Osteocyte (in vitro differentiated cells): ENCODE data around the gene CASTOR1. TPM values are rescaled to one million over a fixed set of nuclear protein-coding genes. Genes with fewer than 3 reads are reported as not detected.

Source experiments
- DNase-seq: peaks from one replicate; pipeline ENCODE4 v3.0.0; 2021; ENCODE audit warnings: mixed read lengths; ENCODE audit not compliant: unreplicated experiment; ENCODE audit errors: extremely low spot score
- H3K27ac Mint-ChIP-seq: one replicate; pipeline ENCODE4 v1.8.0; 2021; ENCODE audit warnings: mild to moderate bottlenecking, mixed read lengths; ENCODE audit not compliant: unreplicated experiment
- H3K27me3 Mint-ChIP-seq: one replicate; pipeline ENCODE4 v1.8.0; 2021; ENCODE audit warnings: mixed read lengths; ENCODE audit not compliant: unreplicated experiment
- H3K36me3 Mint-ChIP-seq: one replicate; pipeline ENCODE4 v1.8.0; 2021; ENCODE audit warnings: mixed read lengths; ENCODE audit not compliant: unreplicated experiment
- H3K4me1 Mint-ChIP-seq: one replicate; pipeline ENCODE4 v1.8.0; 2021; ENCODE audit warnings: mixed read lengths; ENCODE audit not compliant: unreplicated experiment
- H3K4me3 Mint-ChIP-seq: one replicate; pipeline ENCODE4 v1.8.0; 2021; ENCODE audit warnings: mild to moderate bottlenecking, moderate library complexity, mixed read lengths; ENCODE audit not compliant: unreplicated experiment
- H3K9me3 Mint-ChIP-seq: one replicate; pipeline ENCODE4 v1.8.0; 2021; ENCODE audit warnings: mixed read lengths; ENCODE audit not compliant: unreplicated experiment
- CTCF ChIP-seq: fragments of 200-600 bp; sonication (generic); IDR thresholded peaks from 2 replicates; pipeline ENCODE4 v1.5.0; 2021; ENCODE audit warnings: antibody characterized with exemption, mild to moderate bottlenecking, moderate library complexity
- total RNA-seq: library from RNA; stranded (reverse); gene quantifications from 2 replicates; pipeline ENCODE4 v1.2.1, GENCODE V29; 2021

CASTOR1 gene
- total RNA-seq, 1 donor from 2014 or later: 12.2 TPM

- no peaks in the 10 kb centered on the region for H3K27me3 Mint-ChIP-seq
- peaks cover 15% of the 10 kb centered on the region for H3K4me1 Mint-ChIP-seq
- no peak overlapping the region for H3K27ac Mint-ChIP-seq
- no peak for DNase-seq
- TF ChIP-seq CTCF: no peak
- H3K9me3 Mint-ChIP-seq: no peaks in the 10 kb centered on the region
- H3K36me3 Mint-ChIP-seq: peaks cover 3% of the 10 kb centered on the region
- H3K4me3 Mint-ChIP-seq: no peak overlapping the region
Observed at GRCh38 chr22:30279046-30279788, 10.1 kb downstream of the CASTOR1 start.

- H3K4me1 Mint-ChIP-seq: peaks cover 15% of the 10 kb centered on the region
- no peaks in the 10 kb centered on the region for H3K27me3 Mint-ChIP-seq
- DNase-seq: no peak
- no peak overlapping the region for H3K4me3 Mint-ChIP-seq
- H3K36me3 Mint-ChIP-seq: no peaks in the 10 kb centered on the region
- no peaks in the 10 kb centered on the region for H3K9me3 Mint-ChIP-seq
- no peak for TF ChIP-seq CTCF
- peak overlapping the region; percentile 66 for H3K27ac Mint-ChIP-seq
Observed at GRCh38 chr22:30277547-30278344, 11.6 kb downstream of the CASTOR1 start.

- Mint-ChIP-seq H3K27ac (no peak overlapping the region), H3K27me3 (no peaks in the 10 kb centered on the region), H3K36me3 (no peaks in the 10 kb centered on the region), H3K4me1 (peaks cover 15% of the 10 kb centered on the region), H3K9me3 (no peaks in the 10 kb centered on the region), H3K4me3 (no peak overlapping the region)
- no peak for DNase-seq
- TF ChIP-seq CTCF: no peak
Observed at GRCh38 chr22:30276039-30276438, 13.3 kb downstream of the CASTOR1 start.

- H3K36me3 Mint-ChIP-seq: no peaks in the 10 kb centered on the region
- H3K27me3 Mint-ChIP-seq: no peaks in the 10 kb centered on the region
- H3K4me3 Mint-ChIP-seq: no peak overlapping the region
- TF ChIP-seq CTCF: no peak
- H3K4me1 Mint-ChIP-seq: peaks cover 15% of the 10 kb centered on the region
- no peaks in the 10 kb centered on the region for H3K9me3 Mint-ChIP-seq
- no peak for DNase-seq
- no peak overlapping the region for H3K27ac Mint-ChIP-seq
Observed at GRCh38 chr22:30275625-30276024, 13.7 kb downstream of the CASTOR1 start.

- no peak for TF ChIP-seq CTCF
- Mint-ChIP-seq H3K9me3 (no peaks in the 10 kb centered on the region), H3K36me3 (no peaks in the 10 kb centered on the region), H3K4me1 (peaks cover 15% of the 10 kb centered on the region), H3K4me3 (no peak overlapping the region), H3K27me3 (no peaks in the 10 kb centered on the region), H3K27ac (no peak overlapping the region)
- no peak for DNase-seq
Observed at GRCh38 chr22:30274437-30274812, 14.9 kb downstream of the CASTOR1 start.
